Transverse colon (tissue), 4 donors: ENCODE data around the gene DCPS. TPM values are rescaled to one million over a fixed set of nuclear protein-coding genes. Genes with fewer than 3 reads are reported as not detected.
"Not testable (repeated sequence)": the region's sequence is repeated elsewhere in the genome, so short reads cannot be mapped to it uniquely, and the experiment has no call there.

ENCODE experiments used
- DNase-seq: peaks from one replicate; pipeline ENCODE4 v3.0.0-alpha.2; 2019
- H3K27ac ChIP-seq, 4 donors: fragments of 200-600 bp; sonication (generic); 2 replicates each; pipeline ENCODE4 v1.5.1; 2016 to 2018; ENCODE audit warnings: inconsistent platforms in 4 of 4
- H3K27me3 ChIP-seq: fragments of 200-600 bp; sonication (generic); 2 replicates; pipeline ENCODE4 v1.5.1; 2017; ENCODE audit warnings: inconsistent platforms
- H3K36me3 ChIP-seq, 4 donors: fragments of 200-600 bp; sonication (generic); 2 replicates each; pipeline ENCODE4 v1.5.1; 2017 to 2019; ENCODE audit warnings: inconsistent platforms in 4 of 4
- H3K4me1 ChIP-seq, 4 donors: fragments of 200-600 bp; sonication (generic); 2 replicates each; pipeline ENCODE4 v1.5.1; 2017 to 2020; ENCODE audit warnings: inconsistent platforms in 4 of 4
- H3K4me3 ChIP-seq, 4 donors: fragments of 200-600 bp; sonication (generic); 1 replicate in 1 of 4; 2 replicates in 3 of 4; pipeline versions ENCODE4 v1.5.1 to v1.6.1; 2017 to 2019; ENCODE audit warnings: inconsistent platforms in 4 of 4
- H3K9me3 ChIP-seq, 2 donors: fragments of 200-600 bp; sonication (generic); 2 replicates each; pipeline ENCODE4 v1.5.1; 2017 to 2019; ENCODE audit warnings: inconsistent platforms in 2 of 2
- CTCF ChIP-seq, 5 experiments: fragments of 200-600 bp in 3 of 5; fragments of 450-650 bp in 2 of 5; sonication (generic) in 3 of 5; IDR thresholded peaks; 1 replicate in 2 of 5; 2 replicates in 3 of 5; pipeline ENCODE4 v1.5.1; 2016 to 2017; ENCODE audit warnings: antibody characterized with exemption in 5 of 5, inconsistent platforms in 3 of 5, mild to moderate bottlenecking in 2 of 5, moderate library complexity in 1 of 5
- EP300 ChIP-seq: sonication (generic); formaldehyde crosslinking; IDR thresholded peaks from one replicate; pipeline ENCODE4 v1.6.1; 2017; ENCODE audit warnings: antibody characterized with exemption, low read depth
- POLR2A ChIP-seq: fragments of 450-650 bp; IDR thresholded peaks from one replicate; pipeline ENCODE4 v1.6.1; 2016; ENCODE audit warnings: antibody characterized with exemption, mild to moderate bottlenecking, moderate library complexity
- POLR2AphosphoS5 ChIP-seq, 3 donors: sonication (generic); formaldehyde crosslinking; IDR thresholded peaks; one replicate each; pipeline ENCODE4 v1.6.1; 2016; ENCODE audit warnings: antibody characterized with exemption in 3 of 3
- WGBS, 2 donors: methylation state at CpG; one replicate each; pipeline ENCODE4 v1.1.5; 2018; ENCODE audit warnings: low coverage in 1 of 2; 5-methylcytosine and 5-hydroxymethylcytosine counted together
- in situ Hi-C, 4 donors: fragments of 200-750 bp; cut with MboI; loops; one replicate each; pipeline versions ENCODE4 v1.15.0 to v1.15.1; 2017; ENCODE audit warnings: low sequenced_read_pairs in 3 of 4, low pct_ligation_motif_present in 1 of 4, low pct_unique_long_range_greater_than_20kb in 1 of 4
- intact Hi-C: fragments of 100-400 bp; cut with DNase I; formaldehyde crosslinking; loops from one replicate; pipeline ENCODE4 v1.15.1; 2023; ENCODE audit warnings: low total_unique reads
- total RNA-seq, 4 donors: library from RNA; depleted of rRNA; stranded (reverse); fragments of >200 nt; gene quantifications; one replicate each; pipeline ENCODE4 v1.1.0, GENCODE V29; 2016

Gene DCPS
- total RNA-seq, 4 donors from 2014 or later = 0.40 to 13.7 (median 11.3) TPM

DNA sequence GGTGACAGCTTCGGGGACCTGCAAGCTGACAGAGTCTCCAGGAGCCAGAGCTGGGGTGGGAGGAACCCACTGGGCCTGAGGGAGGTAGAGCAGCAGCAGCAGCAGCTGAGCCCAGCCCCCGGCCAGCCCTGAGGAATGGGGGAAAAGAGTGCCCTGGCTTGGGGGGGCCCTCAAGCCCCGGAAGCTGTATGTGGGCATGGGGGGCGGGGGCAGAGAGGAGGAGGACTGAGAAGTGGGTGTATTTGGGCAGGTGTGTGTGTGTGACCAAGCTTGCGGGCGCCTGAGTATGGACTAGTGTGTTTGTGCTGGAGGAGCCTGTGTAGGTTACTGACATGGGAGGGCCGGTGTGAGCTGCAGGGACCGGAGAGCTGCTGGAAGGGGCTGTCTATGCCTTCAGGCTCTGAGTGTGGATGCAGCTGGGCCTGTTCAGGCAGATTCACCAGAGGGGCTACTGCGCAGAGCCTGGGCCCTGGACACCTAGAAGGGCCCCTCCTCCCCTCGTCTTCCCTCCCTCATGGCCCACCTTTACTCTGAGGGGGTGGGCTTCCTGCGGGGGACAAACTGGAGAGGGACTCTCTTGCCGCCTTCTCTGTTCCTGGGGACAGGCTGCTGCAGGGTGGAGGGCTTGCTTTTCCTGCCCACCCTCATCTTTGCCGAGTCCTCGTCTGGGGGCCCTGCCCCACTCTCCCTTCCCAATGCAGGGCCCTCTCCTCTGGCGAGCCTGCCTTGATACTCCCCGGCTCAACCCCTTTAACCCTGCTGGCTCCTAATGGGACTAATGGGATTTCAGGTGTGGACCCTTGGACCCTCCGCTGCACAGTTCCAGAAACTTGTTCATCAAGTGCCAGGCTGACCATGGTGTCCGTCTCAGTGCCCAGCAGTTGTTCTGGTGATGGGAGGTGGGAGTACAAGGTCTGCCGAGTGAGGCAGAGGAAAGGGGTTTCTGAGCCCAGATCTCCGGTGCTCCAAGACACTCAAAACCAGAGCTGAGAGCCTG lies 79.8 kb downstream of the DCPS start:
- in situ Hi-C loops (no loop called here), intact Hi-C loops (no loop called here)
- H3K27me3 ChIP-seq = no peaks in the 10 kb centered on the region
- WGBS, 2 donors = 77 to 100% methylated on average over 1 to 19 of the region's 20 CpGs
- no peak overlapping the region for H3K4me3 ChIP-seq
- DNase-seq = no peak
- TF ChIP-seq EP300 (no peak), CTCF (IDR thresholded peaks at IDR 0.05) (no peak), POLR2A (no peak), POLR2AphosphoS5 (IDR thresholded peaks at IDR 0.05) (no peak)
- peak overlapping the region in 2 of 4 donors; percentile 5 to 15 for H3K27ac ChIP-seq
- H3K9me3 ChIP-seq = no peaks in the 10 kb centered on the region
- no peaks in the 10 kb centered on the region for H3K36me3 ChIP-seq
- H3K4me1 ChIP-seq = peaks cover 9 to 30% (median 13%) of the 10 kb centered on the region in 4 donors

GRCh38 chr11:126384449-126385070 lies 80.7 kb downstream of the DCPS start:
- no peaks in the 10 kb centered on the region for H3K9me3 ChIP-seq
- 79 to 100% methylated on average over 1 to 7 of the region's 9 CpGs for WGBS, 2 donors
- in situ Hi-C loops (no loop called here), intact Hi-C loops (no loop called here)
- H3K27ac ChIP-seq = peak overlapping the region in 2 of 4 donors; percentile 34 to 66
- H3K4me3 ChIP-seq = no peak overlapping the region
- peaks cover 9 to 30% (median 13%) of the 10 kb centered on the region in 4 donors for H3K4me1 ChIP-seq
- no peaks in the 10 kb centered on the region for H3K27me3 ChIP-seq
- TF ChIP-seq POLR2A (peak; percentile 30), POLR2AphosphoS5 (IDR thresholded peaks at IDR 0.05) (peak in 1 of 3 donors; percentile 45), EP300 (no peak)
- H3K36me3 ChIP-seq = no peaks in the 10 kb centered on the region
- peak; percentile 64 for DNase-seq

DNA sequence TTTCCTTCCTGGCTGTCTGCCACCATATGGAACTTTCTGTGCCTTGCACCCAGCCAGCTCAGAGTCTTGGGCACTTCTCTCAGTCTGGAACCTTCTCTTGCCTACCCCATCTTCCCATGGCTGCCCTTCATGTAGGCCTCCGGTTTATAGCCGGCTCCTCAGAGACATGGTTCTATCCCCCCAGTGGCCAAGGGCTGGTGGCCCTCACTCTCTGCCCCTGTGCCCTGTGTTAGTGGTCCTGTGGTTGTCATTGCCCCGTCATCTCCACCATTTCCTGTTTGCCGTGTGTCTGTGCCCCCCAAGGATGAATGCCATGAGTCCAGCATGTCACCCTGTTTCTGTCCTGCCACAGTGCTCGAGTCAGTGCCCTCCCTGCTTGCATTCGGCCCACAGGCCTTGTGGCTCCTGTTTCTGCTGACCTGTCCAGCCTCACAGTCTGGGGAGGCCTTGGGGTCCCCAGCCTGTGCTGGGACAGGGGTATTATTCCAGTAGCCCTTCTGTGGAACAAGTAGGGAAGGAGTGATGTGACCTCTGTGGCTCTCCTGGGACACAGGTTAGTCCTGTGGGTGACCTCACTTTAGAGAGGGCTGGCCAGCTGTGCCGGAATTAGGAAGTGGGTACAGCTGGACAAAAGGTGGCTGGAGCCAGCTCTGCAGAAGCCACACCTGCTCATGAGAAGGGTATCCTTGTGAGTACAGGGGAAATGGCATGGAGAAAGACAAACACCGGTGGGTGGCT lies 82.3 kb downstream of the DCPS start:
- Histone ChIP-seq H3K36me3 (no peaks in the 10 kb centered on the region), H3K27ac (peak overlapping the region; percentile 17 to 66 (median 53)), H3K4me3 (no peak overlapping the region), H3K27me3 (no peaks in the 10 kb centered on the region), H3K9me3 (no peaks in the 10 kb centered on the region), H3K4me1 (peaks cover 9 to 30% (median 13%) of the 10 kb centered on the region in 4 donors)
- TF ChIP-seq POLR2A = no peak
- no peak for TF ChIP-seq CTCF (IDR thresholded peaks at IDR 0.05)
- no peak for TF ChIP-seq EP300
- TF ChIP-seq POLR2AphosphoS5 (IDR thresholded peaks at IDR 0.05) = no peak
- intact Hi-C loops (no loop called here), in situ Hi-C loops (no loop called here)
- DNase-seq = no peak
- WGBS, 2 donors = 66 to 100% methylated on average over 2 to 8 of the region's 8 CpGs

DNA sequence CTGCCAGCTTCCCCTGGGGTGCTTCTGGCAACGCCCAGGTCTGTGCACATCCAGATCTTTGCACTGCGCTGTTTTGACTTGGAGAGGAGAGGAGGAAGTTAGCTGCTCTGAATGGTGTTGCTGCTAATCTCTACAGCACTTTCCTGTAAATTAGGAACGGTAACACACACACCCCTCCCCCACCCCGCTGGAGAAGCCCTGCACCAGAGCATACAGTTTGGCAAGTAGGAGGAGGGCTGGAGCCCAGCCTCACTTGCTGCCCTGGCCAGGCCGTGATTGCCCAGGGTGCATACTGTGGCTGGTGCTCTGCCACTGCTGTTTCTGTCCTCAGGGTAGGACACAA lies 82.8 kb downstream of the DCPS start:
- DNase-seq = peak; percentile 63
- peak overlapping the region in 3 of 4 donors; percentile 53 to 66 (median 53) for H3K27ac ChIP-seq
- intact Hi-C loops, in situ Hi-C loops, H3K27me3 ChIP-seq, H3K9me3 ChIP-seq, H3K4me3 ChIP-seq, H3K36me3 ChIP-seq: not testable (repeated sequence)
- 13% methylated on average over 5 of the region's 5 CpGs; no CpG with 5 or more reads in 1 of the 2 donors for WGBS, 2 donors
- H3K4me1 ChIP-seq = peaks cover 9 to 32% (median 13%) of the 10 kb centered on the region in 4 donors
- TF ChIP-seq POLR2A = peak; percentile 15
